K562 (cell line): ENCODE data around the gene NFYC. TPM values are rescaled to one million over a fixed set of nuclear protein-coding genes. Genes with fewer than 3 reads are reported as not detected.

Experiments used
- CHCHD3 ChIP-seq: fragments of 250-450 bp; sonication (Bioruptor Pico); IDR thresholded peaks from 2 replicates; pipeline ENCODE4 v2.1.2; 2022; ENCODE audit warnings: mild to moderate bottlenecking
- polyA plus RNA-seq, 8 experiments: library from polyadenylated mRNA; depleted of rRNA in 4 of 8; stranded (reverse) in 5 of 8; unstranded in 3 of 8; fragments of >200 nt; fragmentation: Nextera tagmentation in 2 of 8; fragmentation: Illumina TruSeq in 1 of 8; extraction: Ambion mirVana in 2 of 8; extraction: Trizol in 1 of 8; gene quantifications; 2 replicates each; pipeline versions ENCODE4 v1.2.1 to v1.2.3, GENCODE V29; 2011 to 2014; ENCODE audit warnings: inconsistent platforms in 1 of 8, missing spikeins in 1 of 8
- total RNA-seq, 7 experiments: library from RNA; depleted of rRNA in 6 of 7; stranded (reverse); fragments of >200 nt in 6 of 7; fragmentation: Illumina TruSeq in 2 of 7; extraction: Trizol in 2 of 7; gene quantifications; 2 replicates each; pipeline versions ENCODE4 v1.2.1 to v1.2.3, GENCODE V29; 2011 to 2021; ENCODE audit warnings: low replicate concordance in 1 of 7
- TF ChIP-seq, protein P1 (sequence below): IDR thresholded peaks from 2 replicates; pipeline ENCODE4 v1.6.1; 2016; ENCODE audit warnings: missing genetic modification characterization, missing compliant biosample characterization
- TF ChIP-seq, protein P2 (sequence below): IDR thresholded peaks from 2 replicates; pipeline ENCODE4 v1.6.1; 2014; ENCODE audit warnings: antibody characterized with exemption
- TF ChIP-seq, protein P3 (sequence below): fragments of 250-450 bp; sonication (Bioruptor Pico); IDR thresholded peaks from 2 replicates; pipeline ENCODE4 v1.8.0; 2022; ENCODE audit warnings: moderate library complexity, mild to moderate bottlenecking, inconsistent platforms

Gene NFYC
- total and polyA plus RNA-seq, 9 of the 15 experiments (the other 6 are each of a cell fraction or from before 2014, with no cell fraction given) = 4.8 to 59.8 (median 41.1) TPM

DNA sequence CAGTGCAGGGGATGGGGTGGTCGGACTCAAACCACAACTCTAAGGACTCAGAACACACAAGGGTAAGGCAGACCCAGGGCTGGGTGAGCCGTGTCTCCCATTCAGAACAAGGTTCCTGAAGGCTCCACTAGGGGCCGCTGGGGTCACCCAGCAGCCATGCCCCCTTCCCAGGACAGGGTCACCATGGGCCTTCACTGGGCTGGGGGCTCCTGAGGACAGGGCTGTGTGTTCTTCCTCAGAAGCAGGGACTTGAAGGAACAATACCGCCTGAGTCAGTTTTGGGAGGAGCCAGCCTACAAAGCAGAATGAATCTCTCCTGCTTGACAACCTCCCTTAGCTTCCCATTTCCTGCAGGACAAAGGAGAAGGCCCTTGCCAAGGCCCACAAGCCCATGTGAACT lies 41.4 kb upstream of the NFYC start (continued):
- TF ChIP-seq, protein P1, sequence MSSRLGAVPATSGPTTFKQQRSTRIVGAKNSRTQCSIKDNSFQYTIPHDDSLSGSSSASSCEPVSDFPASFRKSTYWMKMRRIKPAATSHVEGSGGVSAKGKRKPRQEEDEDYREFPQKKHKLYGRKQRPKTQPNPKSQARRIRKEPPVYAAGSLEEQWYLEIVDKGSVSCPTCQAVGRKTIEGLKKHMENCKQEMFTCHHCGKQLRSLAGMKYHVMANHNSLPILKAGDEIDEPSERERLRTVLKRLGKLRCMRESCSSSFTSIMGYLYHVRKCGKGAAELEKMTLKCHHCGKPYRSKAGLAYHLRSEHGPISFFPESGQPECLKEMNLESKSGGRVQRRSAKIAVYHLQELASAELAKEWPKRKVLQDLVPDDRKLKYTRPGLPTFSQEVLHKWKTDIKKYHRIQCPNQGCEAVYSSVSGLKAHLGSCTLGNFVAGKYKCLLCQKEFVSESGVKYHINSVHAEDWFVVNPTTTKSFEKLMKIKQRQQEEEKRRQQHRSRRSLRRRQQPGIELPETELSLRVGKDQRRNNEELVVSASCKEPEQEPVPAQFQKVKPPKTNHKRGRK (tag) = no peak
- TF ChIP-seq, protein P2, sequence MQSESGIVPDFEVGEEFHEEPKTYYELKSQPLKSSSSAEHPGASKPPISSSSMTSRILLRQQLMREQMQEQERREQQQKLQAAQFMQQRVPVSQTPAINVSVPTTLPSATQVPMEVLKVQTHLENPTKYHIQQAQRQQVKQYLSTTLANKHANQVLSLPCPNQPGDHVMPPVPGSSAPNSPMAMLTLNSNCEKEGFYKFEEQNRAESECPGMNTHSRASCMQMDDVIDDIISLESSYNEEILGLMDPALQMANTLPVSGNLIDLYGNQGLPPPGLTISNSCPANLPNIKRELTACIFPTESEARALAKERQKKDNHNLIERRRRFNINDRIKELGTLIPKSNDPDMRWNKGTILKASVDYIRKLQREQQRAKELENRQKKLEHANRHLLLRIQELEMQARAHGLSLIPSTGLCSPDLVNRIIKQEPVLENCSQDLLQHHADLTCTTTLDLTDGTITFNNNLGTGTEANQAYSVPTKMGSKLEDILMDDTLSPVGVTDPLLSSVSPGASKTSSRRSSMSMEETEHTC = no peak
- TF ChIP-seq, protein P3, sequence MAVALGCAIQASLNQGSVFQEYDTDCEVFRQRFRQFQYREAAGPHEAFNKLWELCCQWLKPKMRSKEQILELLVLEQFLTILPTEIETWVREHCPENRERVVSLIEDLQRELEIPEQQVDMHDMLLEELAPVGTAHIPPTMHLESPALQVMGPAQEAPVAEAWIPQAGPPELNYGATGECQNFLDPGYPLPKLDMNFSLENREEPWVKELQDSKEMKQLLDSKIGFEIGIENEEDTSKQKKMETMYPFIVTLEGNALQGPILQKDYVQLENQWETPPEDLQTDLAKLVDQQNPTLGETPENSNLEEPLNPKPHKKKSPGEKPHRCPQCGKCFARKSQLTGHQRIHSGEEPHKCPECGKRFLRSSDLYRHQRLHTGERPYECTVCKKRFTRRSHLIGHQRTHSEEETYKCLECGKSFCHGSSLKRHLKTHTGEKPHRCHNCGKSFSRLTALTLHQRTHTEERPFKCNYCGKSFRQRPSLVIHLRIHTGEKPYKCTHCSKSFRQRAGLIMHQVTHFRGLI (CRISPR knock-in tag) = no peak
- no peak for TF ChIP-seq CHCHD3
